GM23338 (cell line): ENCODE measurements around the gene CPM.
"Not testable (repeated sequence)": the region's sequence is repeated elsewhere in the genome, so short reads cannot be mapped to it uniquely, and the experiment has no call there.

Source experiments
- CREB1 ChIP-seq: fragments of 250-450 bp; sonication (Bioruptor Pico); IDR thresholded peaks from 2 replicates; pipeline ENCODE4 v1.5.0; 2020; ENCODE audit warnings: low read depth, mild to moderate bottlenecking, moderate library complexity
- EZH2 ChIP-seq: fragments of 200-600 bp; sonication (generic); IDR thresholded peaks from one replicate; pipeline ENCODE4 v1.8.0; 2017; ENCODE audit warnings: antibody characterized with exemption, mild to moderate bottlenecking, low read depth; ENCODE audit not compliant: unreplicated experiment
- EZH2phosphoT487 ChIP-seq: fragments of 200-600 bp; sonication (generic); IDR thresholded peaks from one replicate; pipeline ENCODE4 v1.8.1; 2018; ENCODE audit warnings: antibody characterized with exemption; ENCODE audit not compliant: unreplicated experiment
- JUNB ChIP-seq: IDR thresholded peaks from one replicate; pipeline ENCODE4 v1.6.1; 2016; ENCODE audit warnings: antibody characterized with exemption; ENCODE audit not compliant: unreplicated experiment
- NANOG ChIP-seq: IDR thresholded peaks from 2 replicates; pipeline ENCODE4 v1.6.1; 2016; ENCODE audit warnings: antibody characterized with exemption, borderline replicate concordance
- POLR2AphosphoS5 ChIP-seq: IDR thresholded peaks from 2 replicates; pipeline ENCODE4 v1.6.1; 2016; ENCODE audit warnings: antibody characterized with exemption, low read depth
- STAT1 ChIP-seq: IDR thresholded peaks from one replicate; pipeline ENCODE4 v1.6.1; 2016; ENCODE audit warnings: antibody characterized with exemption; ENCODE audit not compliant: unreplicated experiment
- ZNF114 ChIP-seq: fragments of 250-450 bp; sonication (Bioruptor Pico); IDR thresholded peaks from 2 replicates; pipeline ENCODE4 v1.5.0; 2020; ENCODE audit warnings: mild to moderate bottlenecking, moderate library complexity
- ZNF331 ChIP-seq: fragments of 250-450 bp; sonication (Bioruptor Pico); IDR thresholded peaks from 2 replicates; pipeline ENCODE4 v1.5.0; 2020; ENCODE audit warnings: low read depth, mild to moderate bottlenecking, moderate library complexity
- TF ChIP-seq, protein P1 (sequence below), 2 experiments: fragments of 200-600 bp in 1 of 2; sonication (generic) in 1 of 2; conservative IDR thresholded peaks; 2 replicates each; pipeline versions ENCODE4 v1.5.1 to v1.6.1; 2016 to 2017; ENCODE audit warnings: antibody characterized with exemption in 2 of 2, low read depth in 2 of 2, mild to moderate bottlenecking in 2 of 2, moderate library complexity in 1 of 2
- TF ChIP-seq, protein P2 (sequence below): fragments of 250-450 bp; sonication (Bioruptor Pico); IDR thresholded peaks from 2 replicates; pipeline ENCODE4 v1.5.0; 2020; ENCODE audit warnings: mild to moderate bottlenecking, moderate library complexity
- TF ChIP-seq, protein P3 (sequence below): IDR thresholded peaks from one replicate; pipeline ENCODE4 v1.6.1; 2018; ENCODE audit warnings: antibody characterized with exemption; ENCODE audit not compliant: unreplicated experiment
- TF ChIP-seq, protein P4 (sequence below): IDR thresholded peaks from 2 replicates; pipeline ENCODE4 v1.6.1; 2016; ENCODE audit warnings: antibody characterized with exemption

DNA sequence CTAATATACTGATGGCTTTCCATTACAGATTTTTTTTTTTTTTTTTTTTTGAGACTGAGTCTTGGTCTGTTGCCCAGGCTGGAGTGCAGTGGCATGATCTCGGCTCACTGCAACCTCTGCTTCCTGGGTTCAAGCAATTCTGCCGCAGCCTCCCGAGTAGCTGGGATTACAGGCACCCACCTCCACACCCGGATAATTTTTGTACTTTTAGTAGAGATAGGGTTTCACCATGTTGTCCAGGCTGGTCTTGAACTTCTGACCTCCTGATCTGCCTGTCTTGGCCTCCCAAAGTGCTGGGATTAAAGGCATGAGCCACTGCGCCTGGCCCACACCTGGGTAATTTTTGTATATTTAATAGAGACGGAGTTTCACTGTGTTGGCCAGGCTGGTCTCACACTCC lies 121.4 kb downstream of the CPM start:
- TF ChIP-seq JUNB; POLR2AphosphoS5; CREB1 (CRISPR knock-in tag); ZNF331; EZH2; EZH2phosphoT487; ZNF114; NANOG; STAT1: not testable (repeated sequence)
- TF ChIP-seq, protein P1, sequence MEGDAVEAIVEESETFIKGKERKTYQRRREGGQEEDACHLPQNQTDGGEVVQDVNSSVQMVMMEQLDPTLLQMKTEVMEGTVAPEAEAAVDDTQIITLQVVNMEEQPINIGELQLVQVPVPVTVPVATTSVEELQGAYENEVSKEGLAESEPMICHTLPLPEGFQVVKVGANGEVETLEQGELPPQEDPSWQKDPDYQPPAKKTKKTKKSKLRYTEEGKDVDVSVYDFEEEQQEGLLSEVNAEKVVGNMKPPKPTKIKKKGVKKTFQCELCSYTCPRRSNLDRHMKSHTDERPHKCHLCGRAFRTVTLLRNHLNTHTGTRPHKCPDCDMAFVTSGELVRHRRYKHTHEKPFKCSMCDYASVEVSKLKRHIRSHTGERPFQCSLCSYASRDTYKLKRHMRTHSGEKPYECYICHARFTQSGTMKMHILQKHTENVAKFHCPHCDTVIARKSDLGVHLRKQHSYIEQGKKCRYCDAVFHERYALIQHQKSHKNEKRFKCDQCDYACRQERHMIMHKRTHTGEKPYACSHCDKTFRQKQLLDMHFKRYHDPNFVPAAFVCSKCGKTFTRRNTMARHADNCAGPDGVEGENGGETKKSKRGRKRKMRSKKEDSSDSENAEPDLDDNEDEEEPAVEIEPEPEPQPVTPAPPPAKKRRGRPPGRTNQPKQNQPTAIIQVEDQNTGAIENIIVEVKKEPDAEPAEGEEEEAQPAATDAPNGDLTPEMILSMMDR (conservative IDR thresholded peaks at IDR 0.05; ENCODE audit: low read depth in 2 of 2): not testable (repeated sequence)
- TF ChIP-seq, protein P2, sequence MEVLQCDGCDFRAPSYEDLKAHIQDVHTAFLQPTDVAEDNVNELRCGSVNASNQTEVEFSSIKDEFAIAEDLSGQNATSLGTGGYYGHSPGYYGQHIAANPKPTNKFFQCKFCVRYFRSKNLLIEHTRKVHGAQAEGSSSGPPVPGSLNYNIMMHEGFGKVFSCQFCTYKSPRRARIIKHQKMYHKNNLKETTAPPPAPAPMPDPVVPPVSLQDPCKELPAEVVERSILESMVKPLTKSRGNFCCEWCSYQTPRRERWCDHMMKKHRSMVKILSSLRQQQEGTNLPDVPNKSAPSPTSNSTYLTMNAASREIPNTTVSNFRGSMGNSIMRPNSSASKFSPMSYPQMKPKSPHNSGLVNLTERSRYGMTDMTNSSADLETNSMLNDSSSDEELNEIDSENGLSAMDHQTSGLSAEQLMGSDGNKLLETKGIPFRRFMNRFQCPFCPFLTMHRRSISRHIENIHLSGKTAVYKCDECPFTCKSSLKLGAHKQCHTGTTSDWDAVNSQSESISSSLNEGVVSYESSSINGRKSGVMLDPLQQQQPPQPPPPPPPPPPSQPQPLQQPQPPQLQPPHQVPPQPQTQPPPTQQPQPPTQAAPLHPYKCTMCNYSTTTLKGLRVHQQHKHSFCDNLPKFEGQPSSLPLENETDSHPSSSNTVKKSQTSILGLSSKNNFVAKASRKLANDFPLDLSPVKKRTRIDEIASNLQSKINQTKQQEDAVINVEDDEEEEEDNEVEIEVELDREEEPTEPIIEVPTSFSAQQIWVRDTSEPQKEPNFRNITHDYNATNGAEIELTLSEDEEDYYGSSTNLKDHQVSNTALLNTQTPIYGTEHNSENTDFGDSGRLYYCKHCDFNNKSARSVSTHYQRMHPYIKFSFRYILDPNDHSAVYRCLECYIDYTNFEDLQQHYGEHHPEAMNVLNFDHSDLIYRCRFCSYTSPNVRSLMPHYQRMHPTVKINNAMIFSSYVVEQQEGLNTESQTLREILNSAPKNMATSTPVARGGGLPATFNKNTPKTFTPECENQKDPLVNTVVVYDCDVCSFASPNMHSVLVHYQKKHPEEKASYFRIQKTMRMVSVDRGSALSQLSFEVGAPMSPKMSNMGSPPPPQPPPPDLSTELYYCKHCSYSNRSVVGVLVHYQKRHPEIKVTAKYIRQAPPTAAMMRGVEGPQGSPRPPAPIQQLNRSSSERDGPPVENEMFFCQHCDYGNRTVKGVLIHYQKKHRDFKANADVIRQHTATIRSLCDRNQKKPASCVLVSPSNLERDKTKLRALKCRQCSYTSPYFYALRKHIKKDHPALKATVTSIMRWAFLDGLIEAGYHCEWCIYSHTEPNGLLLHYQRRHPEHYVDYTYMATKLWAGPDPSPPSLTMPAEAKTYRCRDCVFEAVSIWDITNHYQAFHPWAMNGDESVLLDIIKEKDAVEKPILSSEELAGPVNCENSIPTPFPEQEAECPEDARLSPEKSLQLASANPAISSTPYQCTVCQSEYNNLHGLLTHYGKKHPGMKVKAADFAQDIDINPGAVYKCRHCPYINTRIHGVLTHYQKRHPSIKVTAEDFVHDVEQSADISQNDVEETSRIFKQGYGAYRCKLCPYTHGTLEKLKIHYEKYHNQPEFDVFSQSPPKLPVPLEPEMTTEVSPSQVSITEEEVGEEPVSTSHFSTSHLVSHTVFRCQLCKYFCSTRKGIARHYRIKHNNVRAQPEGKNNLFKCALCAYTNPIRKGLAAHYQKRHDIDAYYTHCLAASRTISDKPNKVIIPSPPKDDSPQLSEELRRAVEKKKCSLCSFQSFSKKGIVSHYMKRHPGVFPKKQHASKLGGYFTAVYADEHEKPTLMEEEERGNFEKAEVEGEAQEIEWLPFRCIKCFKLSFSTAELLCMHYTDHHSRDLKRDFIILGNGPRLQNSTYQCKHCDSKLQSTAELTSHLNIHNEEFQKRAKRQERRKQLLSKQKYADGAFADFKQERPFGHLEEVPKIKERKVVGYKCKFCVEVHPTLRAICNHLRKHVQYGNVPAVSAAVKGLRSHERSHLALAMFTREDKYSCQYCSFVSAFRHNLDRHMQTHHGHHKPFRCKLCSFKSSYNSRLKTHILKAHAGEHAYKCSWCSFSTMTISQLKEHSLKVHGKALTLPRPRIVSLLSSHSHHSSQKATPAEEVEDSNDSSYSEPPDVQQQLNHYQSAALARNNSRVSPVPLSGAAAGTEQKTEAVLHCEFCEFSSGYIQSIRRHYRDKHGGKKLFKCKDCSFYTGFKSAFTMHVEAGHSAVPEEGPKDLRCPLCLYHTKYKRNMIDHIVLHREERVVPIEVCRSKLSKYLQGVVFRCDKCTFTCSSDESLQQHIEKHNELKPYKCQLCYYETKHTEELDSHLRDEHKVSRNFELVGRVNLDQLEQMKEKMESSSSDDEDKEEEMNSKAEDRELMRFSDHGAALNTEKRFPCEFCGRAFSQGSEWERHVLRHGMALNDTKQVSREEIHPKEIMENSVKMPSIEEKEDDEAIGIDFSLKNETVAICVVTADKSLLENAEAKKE (CRISPR knock-in tag): not testable (repeated sequence)
- TF ChIP-seq, protein P3, sequence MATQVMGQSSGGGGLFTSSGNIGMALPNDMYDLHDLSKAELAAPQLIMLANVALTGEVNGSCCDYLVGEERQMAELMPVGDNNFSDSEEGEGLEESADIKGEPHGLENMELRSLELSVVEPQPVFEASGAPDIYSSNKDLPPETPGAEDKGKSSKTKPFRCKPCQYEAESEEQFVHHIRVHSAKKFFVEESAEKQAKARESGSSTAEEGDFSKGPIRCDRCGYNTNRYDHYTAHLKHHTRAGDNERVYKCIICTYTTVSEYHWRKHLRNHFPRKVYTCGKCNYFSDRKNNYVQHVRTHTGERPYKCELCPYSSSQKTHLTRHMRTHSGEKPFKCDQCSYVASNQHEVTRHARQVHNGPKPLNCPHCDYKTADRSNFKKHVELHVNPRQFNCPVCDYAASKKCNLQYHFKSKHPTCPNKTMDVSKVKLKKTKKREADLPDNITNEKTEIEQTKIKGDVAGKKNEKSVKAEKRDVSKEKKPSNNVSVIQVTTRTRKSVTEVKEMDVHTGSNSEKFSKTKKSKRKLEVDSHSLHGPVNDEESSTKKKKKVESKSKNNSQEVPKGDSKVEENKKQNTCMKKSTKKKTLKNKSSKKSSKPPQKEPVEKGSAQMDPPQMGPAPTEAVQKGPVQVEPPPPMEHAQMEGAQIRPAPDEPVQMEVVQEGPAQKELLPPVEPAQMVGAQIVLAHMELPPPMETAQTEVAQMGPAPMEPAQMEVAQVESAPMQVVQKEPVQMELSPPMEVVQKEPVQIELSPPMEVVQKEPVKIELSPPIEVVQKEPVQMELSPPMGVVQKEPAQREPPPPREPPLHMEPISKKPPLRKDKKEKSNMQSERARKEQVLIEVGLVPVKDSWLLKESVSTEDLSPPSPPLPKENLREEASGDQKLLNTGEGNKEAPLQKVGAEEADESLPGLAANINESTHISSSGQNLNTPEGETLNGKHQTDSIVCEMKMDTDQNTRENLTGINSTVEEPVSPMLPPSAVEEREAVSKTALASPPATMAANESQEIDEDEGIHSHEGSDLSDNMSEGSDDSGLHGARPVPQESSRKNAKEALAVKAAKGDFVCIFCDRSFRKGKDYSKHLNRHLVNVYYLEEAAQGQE: not testable (repeated sequence)
- TF ChIP-seq, protein P4, sequence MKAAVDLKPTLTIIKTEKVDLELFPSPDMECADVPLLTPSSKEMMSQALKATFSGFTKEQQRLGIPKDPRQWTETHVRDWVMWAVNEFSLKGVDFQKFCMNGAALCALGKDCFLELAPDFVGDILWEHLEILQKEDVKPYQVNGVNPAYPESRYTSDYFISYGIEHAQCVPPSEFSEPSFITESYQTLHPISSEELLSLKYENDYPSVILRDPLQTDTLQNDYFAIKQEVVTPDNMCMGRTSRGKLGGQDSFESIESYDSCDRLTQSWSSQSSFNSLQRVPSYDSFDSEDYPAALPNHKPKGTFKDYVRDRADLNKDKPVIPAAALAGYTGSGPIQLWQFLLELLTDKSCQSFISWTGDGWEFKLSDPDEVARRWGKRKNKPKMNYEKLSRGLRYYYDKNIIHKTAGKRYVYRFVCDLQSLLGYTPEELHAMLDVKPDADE: not testable (repeated sequence)
